Loucy (cell line): ENCODE data around the gene SPATA25.
A peak's percentile ranks its signal among the peaks of the same experiment; 100 is the strongest.

ENCODE experiments used
- H2AFZ ChIP-seq: fragments of 200-600 bp; sonication (generic); 2 replicates; pipeline ENCODE4 v1.6.0; 2016; ENCODE audit warnings: antibody characterized with exemption, mild to moderate bottlenecking, low read length, moderate library complexity
- H3F3A ChIP-seq: fragments of 200-600 bp; 2 replicates; pipeline ENCODE4 v1.6.0; 2016; ENCODE audit warnings: antibody characterized with exemption, low read depth, mild to moderate bottlenecking
- H3K27me3 ChIP-seq: fragments of 200-600 bp; sonication (generic); 2 replicates; pipeline ENCODE4 v1.6.1; 2014; ENCODE audit warnings: low read length, mild to moderate bottlenecking; ENCODE audit not compliant: insufficient read depth, poor library complexity, severe bottlenecking
- H3K36me3 ChIP-seq: fragments of 200-600 bp; sonication (generic); 2 replicates; pipeline ENCODE4 v1.6.1; 2016; ENCODE audit warnings: low read length; ENCODE audit not compliant: insufficient read depth
- H3K4me1 ChIP-seq: fragments of 200-600 bp; sonication (generic); 2 replicates; pipeline ENCODE4 v1.5.1; 2014; ENCODE audit warnings: low read length, mild to moderate bottlenecking; ENCODE audit not compliant: insufficient read depth, poor library complexity, severe bottlenecking
- H3K4me2 ChIP-seq: fragments of 200-600 bp; sonication (generic); 2 replicates; pipeline ENCODE4 v1.6.0; 2014; ENCODE audit warnings: antibody characterized with exemption, low read length, low read depth, mild to moderate bottlenecking; ENCODE audit not compliant: poor library complexity, severe bottlenecking
- H3K4me3 ChIP-seq: fragments of 200-600 bp; sonication (generic); 2 replicates; pipeline ENCODE4 v1.5.1; 2014; ENCODE audit warnings: low read length, mild to moderate bottlenecking, mixed read lengths; ENCODE audit not compliant: poor library complexity, severe bottlenecking
- H3K79me2 ChIP-seq: fragments of 200-600 bp; sonication (generic); 2 replicates; pipeline ENCODE4 v1.6.1; 2014; ENCODE audit warnings: low read length; ENCODE audit not compliant: insufficient read depth
- H3K9ac ChIP-seq: fragments of 200-600 bp; sonication (generic); 2 replicates; pipeline ENCODE4 v1.6.0; 2014; ENCODE audit warnings: mild to moderate bottlenecking, low read depth, low read length, moderate library complexity; ENCODE audit not compliant: poor library complexity, severe bottlenecking
- H3K9me2 ChIP-seq: fragments of 200-600 bp; sonication (generic); replicated peaks from 2 replicates; pipeline ENCODE4 v1.6.1; 2016; ENCODE audit warnings: low read depth, low read length, mixed read lengths
- H3K9me3 ChIP-seq: fragments of 200-600 bp; sonication (generic); 2 replicates; pipeline ENCODE4 v1.6.1; 2014; ENCODE audit warnings: mild to moderate bottlenecking, antibody characterized with exemption, low read length, low read depth; ENCODE audit not compliant: insufficient read depth
- H4K20me1 ChIP-seq: fragments of 200-600 bp; sonication (generic); 2 replicates; pipeline ENCODE4 v1.6.0; 2014; ENCODE audit warnings: antibody characterized with exemption, low read length, mild to moderate bottlenecking; ENCODE audit not compliant: insufficient read depth, poor library complexity, severe bottlenecking
- EZH2phosphoT487 ChIP-seq: fragments of 200-600 bp; IDR thresholded peaks from 2 replicates; pipeline ENCODE4 v1.6.1; 2018; ENCODE audit warnings: antibody characterized with exemption, mild to moderate bottlenecking, moderate library complexity, borderline replicate concordance
- TF ChIP-seq, protein P1 (sequence below): fragments of 200-600 bp; sonication (generic); conservative IDR thresholded peaks from 2 replicates; pipeline ENCODE4 v1.5.1; 2014; ENCODE audit warnings: mild to moderate bottlenecking, antibody characterized with exemption, low read length

Gene SPATA25

GRCh38 chr20:45892828-45893500 is 5.5 kb upstream of the SPATA25 start:
- no peak overlapping the region for H2AFZ ChIP-seq
- H3K9me3 ChIP-seq: no peaks in the 10 kb centered on the region
- no peak overlapping the region for H3K4me3 ChIP-seq
- H3K27me3 ChIP-seq: no peaks in the 10 kb centered on the region
- TF ChIP-seq, protein P1, sequence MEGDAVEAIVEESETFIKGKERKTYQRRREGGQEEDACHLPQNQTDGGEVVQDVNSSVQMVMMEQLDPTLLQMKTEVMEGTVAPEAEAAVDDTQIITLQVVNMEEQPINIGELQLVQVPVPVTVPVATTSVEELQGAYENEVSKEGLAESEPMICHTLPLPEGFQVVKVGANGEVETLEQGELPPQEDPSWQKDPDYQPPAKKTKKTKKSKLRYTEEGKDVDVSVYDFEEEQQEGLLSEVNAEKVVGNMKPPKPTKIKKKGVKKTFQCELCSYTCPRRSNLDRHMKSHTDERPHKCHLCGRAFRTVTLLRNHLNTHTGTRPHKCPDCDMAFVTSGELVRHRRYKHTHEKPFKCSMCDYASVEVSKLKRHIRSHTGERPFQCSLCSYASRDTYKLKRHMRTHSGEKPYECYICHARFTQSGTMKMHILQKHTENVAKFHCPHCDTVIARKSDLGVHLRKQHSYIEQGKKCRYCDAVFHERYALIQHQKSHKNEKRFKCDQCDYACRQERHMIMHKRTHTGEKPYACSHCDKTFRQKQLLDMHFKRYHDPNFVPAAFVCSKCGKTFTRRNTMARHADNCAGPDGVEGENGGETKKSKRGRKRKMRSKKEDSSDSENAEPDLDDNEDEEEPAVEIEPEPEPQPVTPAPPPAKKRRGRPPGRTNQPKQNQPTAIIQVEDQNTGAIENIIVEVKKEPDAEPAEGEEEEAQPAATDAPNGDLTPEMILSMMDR: no peak
- peaks cover 15% of the 10 kb centered on the region for H3K4me1 ChIP-seq
- no peaks in the 10 kb centered on the region for H3K36me3 ChIP-seq
- no peaks in the 10 kb centered on the region for H4K20me1 ChIP-seq
- no peak overlapping the region for H3K9ac ChIP-seq
- no peaks in the 10 kb centered on the region for H3F3A ChIP-seq
- H3K4me2 ChIP-seq: peak overlapping the region; percentile 84
- H3K9me2 ChIP-seq: no peaks in the 10 kb centered on the region
- H3K79me2 ChIP-seq: 0 out of 2 replicates have a peak, but pooled peaks cover 4% of the 10 kb centered on the region

DNA sequence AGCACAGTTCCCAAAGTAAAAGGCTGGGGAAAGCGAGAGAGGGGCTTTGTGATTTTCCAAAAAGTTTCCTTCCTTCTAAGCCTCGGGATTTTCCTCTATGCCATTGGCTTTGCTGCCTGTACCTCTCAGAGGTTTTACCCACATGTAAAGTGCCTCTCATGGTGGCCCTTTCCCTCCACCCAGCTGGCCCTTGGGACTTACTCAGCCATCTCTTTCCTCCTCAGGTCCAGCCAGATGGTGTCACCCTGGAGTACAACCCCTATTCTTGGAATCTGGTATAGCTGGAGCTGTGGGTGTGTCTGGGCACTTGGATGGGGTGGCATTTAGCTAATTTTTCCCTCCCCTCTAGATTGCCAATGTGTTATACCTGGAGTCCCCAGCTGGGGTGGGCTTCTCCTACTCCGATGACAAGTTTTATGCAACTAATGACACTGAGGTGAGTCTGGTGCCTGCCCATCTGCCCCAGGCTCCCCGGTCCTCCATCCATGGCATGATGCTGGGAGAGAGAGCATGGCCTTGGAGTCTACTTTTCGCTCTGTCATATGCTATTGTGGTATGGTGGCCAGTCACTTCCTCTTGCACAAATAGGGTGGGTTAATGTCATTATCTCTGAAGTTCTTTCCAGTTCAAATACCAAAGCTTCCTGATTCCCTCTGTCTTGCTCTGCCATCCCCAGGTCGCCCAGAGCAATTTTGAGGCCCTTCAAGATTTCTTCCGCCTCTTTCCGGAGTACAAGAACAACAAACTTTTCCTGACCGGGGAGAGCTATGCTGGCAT is 4.8 kb upstream of the SPATA25 start:
- Histone ChIP-seq H3K9ac (peak overlapping the region; percentile 72), H3K4me2 (peak overlapping the region; percentile 84), H3K9me3 (no peaks in the 10 kb centered on the region), H3K4me3 (peak overlapping the region; percentile 81), H3K79me2 (0 out of 2 replicates have a peak, but pooled peaks cover 4% of the 10 kb centered on the region), H3K36me3 (no peaks in the 10 kb centered on the region), H3F3A (no peaks in the 10 kb centered on the region), H4K20me1 (no peaks in the 10 kb centered on the region), H3K27me3 (no peaks in the 10 kb centered on the region), H3K4me1 (peaks cover 15% of the 10 kb centered on the region), H3K9me2 (no peaks in the 10 kb centered on the region), H2AFZ (no peak overlapping the region)
- TF ChIP-seq EZH2phosphoT487: no peak
- TF ChIP-seq, protein P1: 0 out of 2 replicates have a peak, but pooled peaks have one; percentile 11

GRCh38 chr20:45890985-45891983 is 3.9 kb upstream of the SPATA25 start, which contains the start of the genes CTSA and NEURL2:
Gene CTSA, plus strand, starts transcription at chr20:45891335. Its CDS starts 234 bp downstream, at chr20:45891569.
Gene NEURL2, minus strand, starts transcription at chr20:45891208. Its CDS starts 217 bp downstream, at chr20:45890991.
- Histone ChIP-seq H3K4me3 (peak within 1 kb of the TSS; percentile 81), H2AFZ (peak within 1 kb of the TSS; percentile 96), H3K36me3 (no peaks in the 10 kb centered on the region), H3K9ac (peak within 1 kb of the TSS; percentile 72), H4K20me1 (no peaks in the 10 kb centered on the region), H3F3A (no peaks in the 10 kb centered on the region), H3K4me1 (peaks cover 16% of the 10 kb centered on the region), H3K79me2 (0 out of 2 replicates have a peak, but pooled peaks cover 4% of the 10 kb centered on the region), H3K9me2 (no peaks in the 10 kb centered on the region), H3K4me2 (peak within 1 kb of the TSS; percentile 84), H3K9me3 (no peaks in the 10 kb centered on the region), H3K27me3 (no peaks in the 10 kb centered on the region)
- TF ChIP-seq, protein P1: no peak
- no peak for TF ChIP-seq EZH2phosphoT487
